ENCODE results near the gene OTUD4. TPM values are rescaled to one million over a fixed set of nuclear protein-coding genes. Genes with fewer than 3 reads are reported as not detected.

The OTUD4 gene
- total and polyA plus RNA-seq, 9 of the 15 experiments (the other 6 are each of a cell fraction or from before 2014, with no cell fraction given): 4.2 to 29.0 (median 24.8) TPM

DNA sequence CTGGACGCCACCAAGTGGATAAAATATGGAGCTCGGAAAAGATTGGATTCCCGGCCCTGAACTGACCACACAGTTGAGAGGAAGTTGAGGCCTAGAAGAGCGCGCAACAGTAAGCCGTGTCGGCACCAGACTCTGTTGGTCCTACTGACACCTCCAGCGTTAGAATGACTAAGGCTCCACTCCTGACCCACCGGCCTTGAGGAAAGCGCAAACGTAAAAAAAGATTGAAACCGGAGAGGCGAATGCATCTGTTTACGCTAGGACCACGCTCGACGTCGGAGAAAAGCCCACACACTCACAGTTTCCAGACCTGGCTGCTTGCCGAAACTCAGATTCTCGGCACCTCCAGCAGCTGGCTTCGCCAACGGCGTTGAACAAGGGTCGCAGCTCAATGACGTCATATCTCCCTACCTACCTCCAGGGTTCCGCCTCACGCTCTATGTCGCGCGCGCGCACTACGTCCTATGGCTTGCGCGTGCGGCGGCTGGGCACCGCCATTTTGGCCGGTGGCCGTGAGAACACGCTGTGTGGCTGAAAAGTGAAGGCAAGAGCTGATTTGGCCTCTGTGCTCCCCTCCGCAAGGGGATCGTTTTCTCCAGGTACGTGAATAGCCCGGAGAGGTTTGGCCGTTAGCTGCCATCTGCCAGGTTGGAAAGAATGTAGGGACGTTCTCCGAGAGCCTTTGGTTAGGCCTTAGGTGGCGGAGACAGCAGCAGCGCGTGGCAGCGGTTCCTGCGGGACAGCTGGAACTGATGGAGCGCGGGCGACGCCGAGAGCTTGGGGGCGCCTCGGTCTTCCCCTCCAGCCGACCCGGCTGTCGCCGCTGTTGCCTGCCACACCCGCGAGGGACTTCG is 82.3 kb downstream of the OTUD4 start, which contains the start of the genes ABCE1 and ANAPC10 (continued):
- TF ChIP-seq, protein P1, sequence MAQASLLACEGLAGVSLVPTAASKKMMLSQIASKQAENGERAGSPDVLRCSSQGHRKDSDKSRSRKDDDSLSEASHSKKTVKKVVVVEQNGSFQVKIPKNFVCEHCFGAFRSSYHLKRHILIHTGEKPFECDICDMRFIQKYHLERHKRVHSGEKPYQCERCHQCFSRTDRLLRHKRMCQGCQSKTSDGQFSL (CRISPR knock-in tag; IDR thresholded peaks at IDR 0.05): no peak
- TF ChIP-seq, protein P1 (tag; IDR thresholded peaks at IDR 0.05): no peak
- TF ChIP-seq ZNF217 (CRISPR knock-in tag; IDR thresholded peaks at IDR 0.05) (no peak), ELF1 (tag; IDR thresholded peaks at IDR 0.05) (peak; percentile 56), ZNF347 (CRISPR knock-in tag; IDR thresholded peaks at IDR 0.05; ENCODE audit: low read depth) (no peak), STAT5A (IDR thresholded peaks at IDR 0.05; ENCODE audit: borderline replicate concordance, low read length) (peak; percentile 26; the same call in 1 of the 2 replicates), HNRNPLL (IDR thresholded peaks at IDR 0.05; ENCODE audit: low read depth, low read length, poor library complexity, severe bottlenecking) (peak; percentile 89), SMAD3 (CRISPR knock-in tag; conservative IDR thresholded peaks at IDR 0.05) (0 out of 2 replicates have a peak, but pooled peaks have one; percentile 63), ZNF121 (CRISPR knock-in tag; conservative IDR thresholded peaks at IDR 0.05) (no peak), MIER1 (IDR thresholded peaks at IDR 0.05; ENCODE audit: low read depth) (0 out of 2 replicates have a peak, but pooled peaks have one; percentile 58)
- TF ChIP-seq, protein P2, sequence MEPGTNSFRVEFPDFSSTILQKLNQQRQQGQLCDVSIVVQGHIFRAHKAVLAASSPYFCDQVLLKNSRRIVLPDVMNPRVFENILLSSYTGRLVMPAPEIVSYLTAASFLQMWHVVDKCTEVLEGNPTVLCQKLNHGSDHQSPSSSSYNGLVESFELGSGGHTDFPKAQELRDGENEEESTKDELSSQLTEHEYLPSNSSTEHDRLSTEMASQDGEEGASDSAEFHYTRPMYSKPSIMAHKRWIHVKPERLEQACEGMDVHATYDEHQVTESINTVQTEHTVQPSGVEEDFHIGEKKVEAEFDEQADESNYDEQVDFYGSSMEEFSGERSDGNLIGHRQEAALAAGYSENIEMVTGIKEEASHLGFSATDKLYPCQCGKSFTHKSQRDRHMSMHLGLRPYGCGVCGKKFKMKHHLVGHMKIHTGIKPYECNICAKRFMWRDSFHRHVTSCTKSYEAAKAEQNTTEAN (CRISPR knock-in tag; IDR thresholded peaks at IDR 0.05): no peak
- TF ChIP-seq, protein P3, sequence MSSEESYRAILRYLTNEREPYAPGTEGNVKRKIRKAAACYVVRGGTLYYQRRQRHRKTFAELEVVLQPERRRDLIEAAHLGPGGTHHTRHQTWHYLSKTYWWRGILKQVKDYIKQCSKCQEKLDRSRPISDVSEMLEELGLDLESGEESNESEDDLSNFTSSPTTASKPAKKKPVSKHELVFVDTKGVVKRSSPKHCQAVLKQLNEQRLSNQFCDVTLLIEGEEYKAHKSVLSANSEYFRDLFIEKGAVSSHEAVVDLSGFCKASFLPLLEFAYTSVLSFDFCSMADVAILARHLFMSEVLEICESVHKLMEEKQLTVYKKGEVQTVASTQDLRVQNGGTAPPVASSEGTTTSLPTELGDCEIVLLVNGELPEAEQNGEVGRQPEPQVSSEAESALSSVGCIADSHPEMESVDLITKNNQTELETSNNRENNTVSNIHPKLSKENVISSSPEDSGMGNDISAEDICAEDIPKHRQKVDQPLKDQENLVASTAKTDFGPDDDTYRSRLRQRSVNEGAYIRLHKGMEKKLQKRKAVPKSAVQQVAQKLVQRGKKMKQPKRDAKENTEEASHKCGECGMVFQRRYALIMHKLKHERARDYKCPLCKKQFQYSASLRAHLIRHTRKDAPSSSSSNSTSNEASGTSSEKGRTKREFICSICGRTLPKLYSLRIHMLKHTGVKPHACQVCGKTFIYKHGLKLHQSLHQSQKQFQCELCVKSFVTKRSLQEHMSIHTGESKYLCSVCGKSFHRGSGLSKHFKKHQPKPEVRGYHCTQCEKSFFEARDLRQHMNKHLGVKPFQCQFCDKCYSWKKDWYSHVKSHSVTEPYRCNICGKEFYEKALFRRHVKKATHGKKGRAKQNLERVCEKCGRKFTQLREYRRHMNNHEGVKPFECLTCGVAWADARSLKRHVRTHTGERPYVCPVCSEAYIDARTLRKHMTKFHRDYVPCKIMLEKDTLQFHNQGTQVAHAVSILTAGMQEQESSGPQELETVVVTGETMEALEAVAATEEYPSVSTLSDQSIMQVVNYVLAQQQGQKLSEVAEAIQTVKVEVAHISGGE (CRISPR knock-in tag; IDR thresholded peaks at IDR 0.05): peak in 1 of 3 experiments; percentile 49; a peak in 1 of 6 replicates
- TF ChIP-seq, protein P4, sequence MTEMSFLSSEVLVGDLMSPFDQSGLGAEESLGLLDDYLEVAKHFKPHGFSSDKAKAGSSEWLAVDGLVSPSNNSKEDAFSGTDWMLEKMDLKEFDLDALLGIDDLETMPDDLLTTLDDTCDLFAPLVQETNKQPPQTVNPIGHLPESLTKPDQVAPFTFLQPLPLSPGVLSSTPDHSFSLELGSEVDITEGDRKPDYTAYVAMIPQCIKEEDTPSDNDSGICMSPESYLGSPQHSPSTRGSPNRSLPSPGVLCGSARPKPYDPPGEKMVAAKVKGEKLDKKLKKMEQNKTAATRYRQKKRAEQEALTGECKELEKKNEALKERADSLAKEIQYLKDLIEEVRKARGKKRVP (CRISPR knock-in tag; IDR thresholded peaks at IDR 0.05): peak; percentile 38; the same call in 1 of the 2 replicates
- TF ChIP-seq, protein P5, sequence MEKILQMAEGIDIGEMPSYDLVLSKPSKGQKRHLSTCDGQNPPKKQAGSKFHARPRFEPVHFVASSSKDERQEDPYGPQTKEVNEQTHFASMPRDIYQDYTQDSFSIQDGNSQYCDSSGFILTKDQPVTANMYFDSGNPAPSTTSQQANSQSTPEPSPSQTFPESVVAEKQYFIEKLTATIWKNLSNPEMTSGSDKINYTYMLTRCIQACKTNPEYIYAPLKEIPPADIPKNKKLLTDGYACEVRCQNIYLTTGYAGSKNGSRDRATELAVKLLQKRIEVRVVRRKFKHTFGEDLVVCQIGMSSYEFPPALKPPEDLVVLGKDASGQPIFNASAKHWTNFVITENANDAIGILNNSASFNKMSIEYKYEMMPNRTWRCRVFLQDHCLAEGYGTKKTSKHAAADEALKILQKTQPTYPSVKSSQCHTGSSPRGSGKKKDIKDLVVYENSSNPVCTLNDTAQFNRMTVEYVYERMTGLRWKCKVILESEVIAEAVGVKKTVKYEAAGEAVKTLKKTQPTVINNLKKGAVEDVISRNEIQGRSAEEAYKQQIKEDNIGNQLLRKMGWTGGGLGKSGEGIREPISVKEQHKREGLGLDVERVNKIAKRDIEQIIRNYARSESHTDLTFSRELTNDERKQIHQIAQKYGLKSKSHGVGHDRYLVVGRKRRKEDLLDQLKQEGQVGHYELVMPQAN (IDR thresholded peaks at IDR 0.05; ENCODE audit: borderline replicate concordance): peak; percentile 99
- TF ChIP-seq, protein P6, sequence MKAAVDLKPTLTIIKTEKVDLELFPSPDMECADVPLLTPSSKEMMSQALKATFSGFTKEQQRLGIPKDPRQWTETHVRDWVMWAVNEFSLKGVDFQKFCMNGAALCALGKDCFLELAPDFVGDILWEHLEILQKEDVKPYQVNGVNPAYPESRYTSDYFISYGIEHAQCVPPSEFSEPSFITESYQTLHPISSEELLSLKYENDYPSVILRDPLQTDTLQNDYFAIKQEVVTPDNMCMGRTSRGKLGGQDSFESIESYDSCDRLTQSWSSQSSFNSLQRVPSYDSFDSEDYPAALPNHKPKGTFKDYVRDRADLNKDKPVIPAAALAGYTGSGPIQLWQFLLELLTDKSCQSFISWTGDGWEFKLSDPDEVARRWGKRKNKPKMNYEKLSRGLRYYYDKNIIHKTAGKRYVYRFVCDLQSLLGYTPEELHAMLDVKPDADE (conservative IDR thresholded peaks at IDR 0.05; ENCODE audit: control insufficient read depth, low read depth, low read length): peak; percentile 75

All from K562 (cell line).